BE2C (cell line): ENCODE data around the gene ASAP2.

ENCODE experiments used
- DNase-seq: peaks from one replicate; pipeline ENCODE4 v3.0.0-alpha.2; 2020
- H3K27me3 ChIP-seq: fragments of 250-450 bp; sonication (Bioruptor Pico); 2 replicates; pipeline ENCODE4 v1.5.1; 2020; ENCODE audit warnings: mild to moderate bottlenecking
- H3K36me3 ChIP-seq: fragments of 250-450 bp; sonication (Bioruptor Pico); 2 replicates; pipeline ENCODE4 v1.5.1; 2020; ENCODE audit warnings: mild to moderate bottlenecking
- H3K4me1 ChIP-seq: fragments of 250-450 bp; sonication (Bioruptor Pico); 2 replicates; pipeline ENCODE4 v1.5.1; 2020
- H3K4me3 ChIP-seq: 2 replicates; pipeline ENCODE4 v1.5.1; 2011; ENCODE audit warnings: low read depth, low read length
- H3K9me3 ChIP-seq: fragments of 250-450 bp; sonication (Bioruptor Pico); 2 replicates; pipeline ENCODE4 v1.5.1; 2020
- CTCF ChIP-seq: IDR thresholded peaks from 2 replicates; pipeline ENCODE4 v1.5.1; 2012; ENCODE audit warnings: mild to moderate bottlenecking, low read depth, low read length

The ASAP2 gene

GRCh38 chr2:9308186-9308955 lies 101.8 kb downstream of the ASAP2 start:
- H3K36me3 ChIP-seq = no peaks in the 10 kb centered on the region; the same call in 1 of the 2 replicates
- H3K4me1 ChIP-seq = peaks cover 4% of the 10 kb centered on the region; the same call in 1 of the 2 replicates
- no peak overlapping the region for H3K4me3 ChIP-seq
- DNase-seq = no peak
- TF ChIP-seq CTCF = no peak
- no peaks in the 10 kb centered on the region for H3K27me3 ChIP-seq
- H3K9me3 ChIP-seq = no peaks in the 10 kb centered on the region

GRCh38 chr2:9309147-9309546 lies 102.5 kb downstream of the ASAP2 start:
- TF ChIP-seq CTCF = no peak
- Histone ChIP-seq H3K4me1 (peaks cover 4% of the 10 kb centered on the region; the same call in 1 of the 2 replicates), H3K4me3 (no peak overlapping the region), H3K36me3 (no peaks in the 10 kb centered on the region; the same call in 1 of the 2 replicates), H3K9me3 (no peaks in the 10 kb centered on the region), H3K27me3 (no peaks in the 10 kb centered on the region)
- DNase-seq = no peak

- Histone ChIP-seq H3K9me3 (no peaks in the 10 kb centered on the region), H3K27me3 (no peaks in the 10 kb centered on the region), H3K4me3 (no peak overlapping the region), H3K36me3 (no peaks in the 10 kb centered on the region; the same call in 1 of the 2 replicates), H3K4me1 (peaks cover 4% of the 10 kb centered on the region; the same call in 1 of the 2 replicates)
- TF ChIP-seq CTCF = no peak
- DNase-seq = no peak
These were observed 103.8 kb downstream of the ASAP2 start for GRCh38 chr2:9310377-9310776.

- Histone ChIP-seq H3K27me3 (no peaks in the 10 kb centered on the region), H3K36me3 (no peaks in the 10 kb centered on the region; the same call in 1 of the 2 replicates), H3K4me1 (peaks cover 4% of the 10 kb centered on the region; the same call in 1 of the 2 replicates), H3K4me3 (no peak overlapping the region), H3K9me3 (no peaks in the 10 kb centered on the region)
- DNase-seq = no peak
- no peak for TF ChIP-seq CTCF
These were observed 104.2 kb downstream of the ASAP2 start for GRCh38 chr2:9310798-9311197.

GRCh38 chr2:9311488-9311887 lies 104.9 kb downstream of the ASAP2 start:
- no peak for TF ChIP-seq CTCF
- Histone ChIP-seq H3K4me1 (peaks cover 3% of the 10 kb centered on the region; the same call in 1 of the 2 replicates), H3K9me3 (no peaks in the 10 kb centered on the region), H3K4me3 (no peak overlapping the region), H3K36me3 (no peaks in the 10 kb centered on the region; the same call in 1 of the 2 replicates), H3K27me3 (no peaks in the 10 kb centered on the region)
- DNase-seq = peak; percentile 52

GRCh38 chr2:9312591-9312990 lies 106.0 kb downstream of the ASAP2 start:
- TF ChIP-seq CTCF = no peak
- H3K4me1 ChIP-seq = no peaks in the 10 kb centered on the region
- H3K36me3 ChIP-seq = no peaks in the 10 kb centered on the region
- no peaks in the 10 kb centered on the region for H3K9me3 ChIP-seq
- no peak overlapping the region for H3K4me3 ChIP-seq
- H3K27me3 ChIP-seq = no peaks in the 10 kb centered on the region
- DNase-seq = no peak
